ENCODE data around the gene BLTP2.

DNA sequence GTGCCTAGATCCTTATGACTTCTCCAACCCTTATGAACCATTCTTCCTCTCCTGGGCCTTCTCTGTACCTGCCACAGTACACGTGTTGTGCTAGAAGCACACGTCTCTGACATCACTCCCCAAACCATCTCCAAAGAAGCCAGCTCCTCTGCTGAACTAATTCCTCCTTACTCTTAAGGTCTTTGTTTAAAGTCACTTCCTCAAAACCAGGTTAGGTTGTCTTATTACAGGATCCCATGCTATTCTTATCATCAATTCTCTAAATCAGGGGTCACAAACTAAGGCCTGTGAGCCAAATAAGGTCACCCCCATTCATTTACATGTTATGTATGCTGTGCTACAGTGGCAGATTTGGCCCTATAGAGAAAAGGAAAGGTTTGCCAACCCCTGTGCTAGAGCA is 21.0 kb upstream of the BLTP2 start:
- TF ChIP-seq, protein P1, sequence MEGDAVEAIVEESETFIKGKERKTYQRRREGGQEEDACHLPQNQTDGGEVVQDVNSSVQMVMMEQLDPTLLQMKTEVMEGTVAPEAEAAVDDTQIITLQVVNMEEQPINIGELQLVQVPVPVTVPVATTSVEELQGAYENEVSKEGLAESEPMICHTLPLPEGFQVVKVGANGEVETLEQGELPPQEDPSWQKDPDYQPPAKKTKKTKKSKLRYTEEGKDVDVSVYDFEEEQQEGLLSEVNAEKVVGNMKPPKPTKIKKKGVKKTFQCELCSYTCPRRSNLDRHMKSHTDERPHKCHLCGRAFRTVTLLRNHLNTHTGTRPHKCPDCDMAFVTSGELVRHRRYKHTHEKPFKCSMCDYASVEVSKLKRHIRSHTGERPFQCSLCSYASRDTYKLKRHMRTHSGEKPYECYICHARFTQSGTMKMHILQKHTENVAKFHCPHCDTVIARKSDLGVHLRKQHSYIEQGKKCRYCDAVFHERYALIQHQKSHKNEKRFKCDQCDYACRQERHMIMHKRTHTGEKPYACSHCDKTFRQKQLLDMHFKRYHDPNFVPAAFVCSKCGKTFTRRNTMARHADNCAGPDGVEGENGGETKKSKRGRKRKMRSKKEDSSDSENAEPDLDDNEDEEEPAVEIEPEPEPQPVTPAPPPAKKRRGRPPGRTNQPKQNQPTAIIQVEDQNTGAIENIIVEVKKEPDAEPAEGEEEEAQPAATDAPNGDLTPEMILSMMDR (IDR thresholded peaks at IDR 0.05 in 4 of 5, conservative IDR thresholded peaks at IDR 0.05 in 1 of 5) = no peak
- TF ChIP-seq POLR2A (IDR thresholded peaks at IDR 0.05) = no peak

All from gastrocnemius medialis (tissue), 4 donors.